H1 (cell line): Measurements from ENCODE around the gene HS3ST3B1. TPM values are rescaled to one million over a fixed set of nuclear protein-coding genes. Genes with fewer than 3 reads are reported as not detected.
A peak's percentile ranks its signal among the peaks of the same experiment; 100 is the strongest.

Source experiments
- CTCF ChIA-PET: fragments of 300-600 bp; sonication (Branson Sonifier 250); formaldehyde crosslinking; loops from one replicate; lab custom pipeline; 2021; ENCODE audit not compliant: partially characterized antibody; lab: Charles Lee
- POLR2A ChIA-PET: fragments of 300-600 bp; sonication (Branson Sonifier 250); formaldehyde crosslinking; loops from one replicate; lab custom pipeline; 2021; ENCODE audit warnings: inconsistent platforms; ENCODE audit not compliant: partially characterized antibody; lab: Charles Lee
- DNase-seq, 2 experiments: peaks; one replicate each; pipeline versions ENCODE4 v3.0.0 to v3.0.0-alpha.2; 2010 to 2022; ENCODE audit warnings: low spot score in 2 of 2, low read depth in 1 of 2, mixed read lengths in 1 of 2
- FAIRE-seq: peaks from 2 replicates; lab custom pipeline; 2011; peaks lifted over from hg19 to GRCh38; lab: Jason Lieb, UNC
- H2AFZ ChIP-seq: 2 replicates; pipeline ENCODE4 v1.8.1; 2012; ENCODE audit warnings: low read length, inconsistent platforms
- H2AK5ac ChIP-seq: 2 replicates; pipeline ENCODE4 v1.6.1; 2013; ENCODE audit warnings: low read depth, low read length
- H2BK120ac ChIP-seq: replicated peaks from 2 replicates; pipeline ENCODE3; 2013; ENCODE audit warnings: low read depth, low read length, inconsistent platforms
- H2BK12ac ChIP-seq: 2 replicates; pipeline ENCODE4 v1.6.1; 2013; ENCODE audit warnings: low read depth, low read length
- H2BK15ac ChIP-seq: 2 replicates; pipeline ENCODE4 v1.6.1; 2013; ENCODE audit warnings: low read length
- H2BK20ac ChIP-seq: 2 replicates; pipeline ENCODE4 v1.6.1; 2013; ENCODE audit warnings: low read length
- H2BK5ac ChIP-seq: 2 replicates; pipeline ENCODE4 v1.6.1; 2013; ENCODE audit warnings: low read depth, low read length
- H3K14ac ChIP-seq: 2 replicates; pipeline ENCODE4 v1.6.1; 2013; ENCODE audit warnings: inconsistent platforms; ENCODE audit not compliant: insufficient read length
- H3K18ac ChIP-seq: 2 replicates; pipeline ENCODE4 v1.6.1; 2013; ENCODE audit warnings: low read length; ENCODE audit errors: extremely low read depth
- H3K23ac ChIP-seq: 2 replicates; pipeline ENCODE4 v1.6.1; 2013; ENCODE audit warnings: inconsistent platforms; ENCODE audit not compliant: insufficient read length
- H3K23me2 ChIP-seq: 2 replicates; pipeline ENCODE4 v1.6.1; 2013; ENCODE audit warnings: low read depth, low read length
- H3K27ac ChIP-seq: 2 replicates; pipeline ENCODE4 v1.6.1; 2011; ENCODE audit warnings: low read depth, low read length, inconsistent platforms
- H3K27me3 ChIP-seq, 4 experiments: replicated peaks in 1 of 4; 1 replicate in 1 of 4; 2 replicates in 3 of 4; pipeline versions ENCODE4 v1.6.1 to v1.8.1; 2011 to 2013; ENCODE audit warnings: low read length in 3 of 4, mild to moderate bottlenecking in 3 of 4, inconsistent platforms in 2 of 4, mixed read lengths in 2 of 4, moderate library complexity in 1 of 4; ENCODE audit not compliant: control insufficient read depth in 3 of 4, insufficient read depth in 3 of 4; ENCODE audit errors: extremely low read depth in 1 of 4
- H3K36me3 ChIP-seq, 4 experiments: 2 replicates each; pipeline versions ENCODE4 v1.6.1 to v1.8.1; 2011 to 2013; ENCODE audit warnings: mild to moderate bottlenecking in 4 of 4, low read length in 3 of 4, moderate library complexity in 2 of 4, control low read depth in 1 of 4, inconsistent platforms in 1 of 4; ENCODE audit not compliant: insufficient read depth in 4 of 4, control insufficient read depth in 2 of 4
- H3K4ac ChIP-seq: replicated peaks from 2 replicates; pipeline ENCODE3; 2013; ENCODE audit warnings: low read length, low read depth, mixed read lengths, inconsistent platforms; ENCODE audit not compliant: insufficient read length
- H3K4me1 ChIP-seq, 4 experiments: replicated peaks in 1 of 4; 1 replicate in 1 of 4; 2 replicates in 3 of 4; pipeline versions ENCODE4 v1.6.1 to v1.8.1; 2011 to 2013; ENCODE audit warnings: low read length in 3 of 4, inconsistent platforms in 2 of 4, mixed read lengths in 1 of 4; ENCODE audit not compliant: insufficient read depth in 4 of 4, control insufficient read depth in 3 of 4
- H3K4me2 ChIP-seq, 2 experiments: 2 replicates each; pipeline versions ENCODE4 v1.6.1 to v1.8.1; 2011 to 2013; ENCODE audit warnings: low read depth in 2 of 2, low read length in 2 of 2, control low read depth in 1 of 2, inconsistent platforms in 1 of 2, mild to moderate bottlenecking in 1 of 2; ENCODE audit not compliant: insufficient read depth in 1 of 2
- H3K4me3 ChIP-seq, 4 experiments: fragments of 200-600, 300-600 bp in 1 of 4; sonication (generic), shearing (Covaris generic), sonication (Bioruptor Twin) in 1 of 4; 2 replicates each; pipeline versions ENCODE4 v1.5.1 to v1.8.1; 2011 to 2016; ENCODE audit warnings: low read length in 4 of 4, low read depth in 3 of 4, control low read depth in 2 of 4, inconsistent platforms in 2 of 4, mild to moderate bottlenecking in 2 of 4, mixed read lengths in 1 of 4, moderate library complexity in 1 of 4; ENCODE audit not compliant: insufficient read depth in 2 of 4; ENCODE audit errors: extremely low read depth in 1 of 4
- H3K56ac ChIP-seq: replicated peaks from 2 replicates; pipeline ENCODE3; 2013; ENCODE audit warnings: low read depth, mild to moderate bottlenecking, mixed read lengths, low read length, inconsistent platforms; ENCODE audit not compliant: insufficient read length
- H3K79me1 ChIP-seq: 2 replicates; pipeline ENCODE4 v1.6.1; 2013; ENCODE audit warnings: low read depth, low read length, control low read depth
- H3K79me2 ChIP-seq, 2 experiments: 2 replicates each; pipeline versions ENCODE4 v1.6.1 to v1.8.1; 2012 to 2013; ENCODE audit warnings: low read length in 2 of 2, mild to moderate bottlenecking in 2 of 2, inconsistent platforms in 1 of 2; ENCODE audit not compliant: insufficient read depth in 2 of 2, control insufficient read depth in 1 of 2
- H3K9ac ChIP-seq, 4 experiments: replicated peaks in 1 of 4; 1 replicate in 1 of 4; 2 replicates in 3 of 4; pipeline versions ENCODE4 v1.6.1 to v1.8.1; 2011 to 2013; ENCODE audit warnings: low read depth in 3 of 4, low read length in 3 of 4, control low read depth in 2 of 4, mild to moderate bottlenecking in 2 of 4, moderate library complexity in 2 of 4, inconsistent platforms in 1 of 4; ENCODE audit errors: extremely low read depth in 1 of 4
- H3K9me3 ChIP-seq, 2 experiments: 2 replicates each; pipeline versions ENCODE4 v1.6.1 to v1.8.1; 2012 to 2013; ENCODE audit warnings: mild to moderate bottlenecking in 2 of 2, moderate library complexity in 2 of 2, control low read depth in 1 of 2, inconsistent platforms in 1 of 2, low read depth in 1 of 2, low read length in 1 of 2, mixed read lengths in 1 of 2; ENCODE audit not compliant: insufficient read depth in 2 of 2
- H4K20me1 ChIP-seq, 2 experiments: replicated peaks in 1 of 2; 2 replicates each; pipeline versions ENCODE3 to v1.8.1; 2011 to 2013; ENCODE audit warnings: inconsistent platforms in 2 of 2, low read length in 2 of 2, mild to moderate bottlenecking in 1 of 2; ENCODE audit not compliant: insufficient read depth in 2 of 2, control insufficient read depth in 1 of 2
- H4K5ac ChIP-seq: 2 replicates; pipeline ENCODE4 v1.6.1; 2013; ENCODE audit warnings: low read length, low read depth, mixed read lengths, inconsistent platforms; ENCODE audit not compliant: insufficient read length
- H4K8ac ChIP-seq: 2 replicates; pipeline ENCODE4 v1.8.0; 2013; ENCODE audit warnings: mild to moderate bottlenecking, moderate library complexity, low read length, inconsistent platforms; ENCODE audit not compliant: insufficient read depth; ENCODE audit errors: extremely low read depth
- H4K91ac ChIP-seq: replicated peaks from 2 replicates; pipeline ENCODE3; 2013; ENCODE audit warnings: low read length, mixed read lengths, inconsistent platforms; ENCODE audit not compliant: insufficient read length
- ASH2L ChIP-seq: fragments of 200-600, 300-600 bp; sonication (generic); IDR thresholded peaks from one replicate; pipeline ENCODE4 v1.7.1; 2017; ENCODE audit warnings: low read length
- BRCA1 ChIP-seq: IDR thresholded peaks from 2 replicates; pipeline ENCODE4 v1.6.1; 2012; ENCODE audit warnings: low read depth, low read length, improper control_type of control experiment
- EZH2 ChIP-seq: fragments of 200-600 bp; sonication (generic); IDR thresholded peaks from 2 replicates; pipeline ENCODE4 v1.7.1; 2012; ENCODE audit warnings: low read depth, mild to moderate bottlenecking, moderate library complexity, low read length, inconsistent platforms; ENCODE audit not compliant: severe bottlenecking
- FOSL1 ChIP-seq: IDR thresholded peaks from 2 replicates; pipeline ENCODE4 v1.6.1; 2011; ENCODE audit warnings: mild to moderate bottlenecking, low read depth, low read length, moderate library complexity; ENCODE audit not compliant: insufficient read depth
- HDAC6 ChIP-seq: IDR thresholded peaks from one replicate; pipeline ENCODE4 v1.7.1; 2012; ENCODE audit warnings: low read depth, mild to moderate bottlenecking, inconsistent platforms, low read length, moderate library complexity
- POU5F1 ChIP-seq: IDR thresholded peaks from 2 replicates; pipeline ENCODE4 v1.6.1; 2011; ENCODE audit warnings: low read depth, mild to moderate bottlenecking, low read length, moderate library complexity
- RBBP5 ChIP-seq: IDR thresholded peaks from 2 replicates; pipeline ENCODE4 v1.7.1; 2012; ENCODE audit warnings: low read depth, mild to moderate bottlenecking, inconsistent platforms, low read length, moderate library complexity, borderline replicate concordance
- RXRA ChIP-seq: IDR thresholded peaks from 2 replicates; pipeline ENCODE4 v1.6.1; 2011; ENCODE audit warnings: low read depth, mild to moderate bottlenecking, low read length, moderate library complexity; ENCODE audit not compliant: insufficient read depth
- SAP30 ChIP-seq: fragments of 300-600 bp; sonication (generic); IDR thresholded peaks from 2 replicates; pipeline ENCODE4 v1.7.1; 2012; ENCODE audit warnings: low read length, moderate library complexity, mild to moderate bottlenecking, inconsistent platforms; ENCODE audit not compliant: insufficient read depth, insufficient replicate concordance
- SIN3A ChIP-seq, 2 experiments: IDR thresholded peaks in 1 of 2; conservative IDR thresholded peaks in 1 of 2; 2 replicates each; pipeline ENCODE4 v1.6.1; 2011 to 2012; ENCODE audit warnings: low read length in 2 of 2, improper control_type of control experiment in 1 of 2, low read depth in 1 of 2, mild to moderate bottlenecking in 1 of 2
- SP2 ChIP-seq: IDR thresholded peaks from 2 replicates; pipeline ENCODE4 v1.6.1; 2012; ENCODE audit warnings: mild to moderate bottlenecking, low read length, inconsistent platforms
- SRF ChIP-seq: IDR thresholded peaks from 2 replicates; pipeline ENCODE4 v1.6.1; 2011; ENCODE audit warnings: mild to moderate bottlenecking, low read depth, low read length, moderate library complexity
- WGBS, 2 experiments: shearing (Covaris generic) in 1 of 2; methylation state at CpG; one replicate each; pipeline versions ENCODE4 v1.1.6 to v1.1.7; 2013 to 2015; ENCODE audit warnings: low lambda C conversion rate in 2 of 2, mixed read lengths in 2 of 2, inconsistent platforms in 1 of 2, low coverage in 1 of 2, missing lambda C conversion rate in 1 of 2; ENCODE audit not compliant: insufficient replicate concordance in 2 of 2, insufficient coverage in 1 of 2, insufficient read length in 1 of 2; ENCODE audit errors: extremely low coverage in 1 of 2, missing lambda C conversion rate in 1 of 2; 5-methylcytosine and 5-hydroxymethylcytosine counted together
- polyA plus RNA-seq, 7 experiments: library from polyadenylated mRNA; depleted of rRNA in 3 of 7; stranded (reverse) in 5 of 7; unstranded in 2 of 7; fragments of >200 nt in 5 of 7; fragments of 200-250 nt in 2 of 7; gene quantifications; 1 replicate in 5 of 7; 2 replicates in 1 of 7; 4 replicates in 1 of 7; pipeline versions ENCODE4 v1.2.1 to v1.2.3, GENCODE V29; 2011 to 2013; ENCODE audit warnings: missing spikeins in 2 of 7, mixed read lengths in 2 of 7
- total RNA-seq: library from RNA; stranded (reverse); fragmentation: NEBNext Ultra II Directional; extraction: Animal tissue kit (Norgen Biotek cat#: 25700); gene quantifications from 2 replicates; pipeline ENCODE4 v1.2.1, GENCODE V29; 2021
- TF ChIP-seq, protein P1 (sequence below): IDR thresholded peaks from 2 replicates; pipeline ENCODE4 v1.6.1; 2011; ENCODE audit warnings: low read length, improper control_type of control experiment

Gene HS3ST3B1
- total and polyA plus RNA-seq, 2 of the 8 experiments (the other 6 are each of a cell fraction or from before 2014, with no cell fraction given), result 4.7 to 14.4 TPM

DNA sequence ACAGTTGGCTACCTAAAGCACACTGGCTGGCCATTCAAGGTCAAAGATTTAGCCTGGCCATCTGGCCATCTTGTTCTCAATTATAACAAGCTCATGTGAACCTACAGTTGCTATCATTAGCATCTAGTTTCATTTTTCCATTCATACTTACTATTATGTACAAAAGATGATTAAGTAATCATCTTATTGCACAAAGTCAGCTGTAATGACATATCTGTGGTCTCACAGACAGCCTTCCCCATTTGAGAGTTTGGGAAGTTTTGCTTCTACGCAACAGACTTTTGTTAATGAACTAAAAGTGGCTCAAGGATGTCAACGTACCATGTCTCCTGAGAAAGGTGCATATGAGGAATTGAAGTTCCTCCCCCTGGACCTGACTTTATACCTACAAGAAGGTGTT is 51.3 kb downstream of the HS3ST3B1 start:
- no peaks in the 10 kb centered on the region for H3K27me3 ChIP-seq
- no peak for FAIRE-seq
- CTCF ChIA-PET, result interaction anchor here (1.2 kb wide), 1 partner anchor 697 kb away, joined by 3 read pairs; no protein-coding TSS in a partner anchor
- no peak for TF ChIP-seq POU5F1
- TF ChIP-seq SRF, result no peak
- TF ChIP-seq ASH2L, result no peak
- no peak for TF ChIP-seq HDAC6
- TF ChIP-seq, protein P1, sequence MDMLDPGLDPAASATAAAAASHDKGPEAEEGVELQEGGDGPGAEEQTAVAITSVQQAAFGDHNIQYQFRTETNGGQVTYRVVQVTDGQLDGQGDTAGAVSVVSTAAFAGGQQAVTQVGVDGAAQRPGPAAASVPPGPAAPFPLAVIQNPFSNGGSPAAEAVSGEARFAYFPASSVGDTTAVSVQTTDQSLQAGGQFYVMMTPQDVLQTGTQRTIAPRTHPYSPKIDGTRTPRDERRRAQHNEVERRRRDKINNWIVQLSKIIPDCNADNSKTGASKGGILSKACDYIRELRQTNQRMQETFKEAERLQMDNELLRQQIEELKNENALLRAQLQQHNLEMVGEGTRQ, result no peak
- TF ChIP-seq BRCA1, result no peak
- TF ChIP-seq EZH2, result no peak
- TF ChIP-seq SP2, result no peak
- no peak for TF ChIP-seq FOSL1
- no peak for TF ChIP-seq SAP30
- TF ChIP-seq RBBP5, result no peak
- no peak for TF ChIP-seq RXRA
- TF ChIP-seq SIN3A (conservative IDR thresholded peaks at IDR 0.05 in 1 of 2, IDR thresholded peaks at IDR 0.05 in 1 of 2; ENCODE audit: low read depth in 1 of 2, low read length in 2 of 2), result no peak

More for the DNA sequence above, 51.3 kb downstream of the HS3ST3B1 start:
- Histone ChIP-seq H3K14ac (no peak overlapping the region), H2AFZ (no peak overlapping the region), H3K79me1 (no peaks in the 10 kb centered on the region), H3K4me1 (peaks cover 0 to 19% (median 14%) of the 10 kb centered on the region in 4 experiments; a peak in 5 of 7 replicates), H2BK15ac (no peak overlapping the region), H3K79me2 (no peaks in the 10 kb centered on the region), H3K23ac (no peak overlapping the region), H3K4ac (no peak overlapping the region), H2BK120ac (no peak overlapping the region), H2BK5ac (no peak overlapping the region), H4K91ac (no peak overlapping the region), H3K23me2 (no peaks in the 10 kb centered on the region), H3K9me3 (0 out of 4 replicates have a peak, but pooled peaks cover 0 to 2% of the 10 kb centered on the region in 2 experiments), H3K56ac (no peak overlapping the region), H3K4me2 (no peak overlapping the region), H2BK12ac (no peak overlapping the region), H2AK5ac (no peak overlapping the region), H3K36me3 (no peaks in the 10 kb centered on the region; a peak in 2 of 8 replicates), H4K5ac (no peak overlapping the region), H3K27ac (no peak overlapping the region), H2BK20ac (no peak overlapping the region), H4K8ac (no peak overlapping the region), H3K18ac (peak overlapping the region; percentile 38; the same call in 1 of the 2 replicates), H3K9ac (no peak overlapping the region), H4K20me1 (no peaks in the 10 kb centered on the region), H3K4me3 (no peak overlapping the region)
- no peak for DNase-seq
- POLR2A ChIA-PET, result interaction anchor here (1.0 kb wide), 1 partner anchor 43 kb away, joined by 3 read pairs; no protein-coding TSS in a partner anchor
- WGBS, 2 experiments, result 97% methylated on average over 2 of the region's 2 CpGs; no CpG with 5 or more reads in 1 of the 2 experiments
